A549 (cell line): ENCODE data around the gene PDHB. TPM values are rescaled to one million over a fixed set of nuclear protein-coding genes. Genes with fewer than 3 reads are reported as not detected.

Source experiments
- ATAC-seq, 2 experiments: fragments of 200-7000 bp in 1 of 2; fragments of >200 bp in 1 of 2; cut with Nextera tagmentation in 1 of 2; cut with Tn5 transposase in 1 of 2; 3 replicates each; pipeline versions ENCODE4 v1.8.0 to v1.9.1; 2018 to 2020; ENCODE audit warnings: mild to moderate bottlenecking in 1 of 2, moderate library complexity in 1 of 2
- CTCF ChIA-PET: fragments of 300-600 bp; sonication (Branson Sonifier 250); formaldehyde crosslinking; extraction: SDS; loops from one replicate; lab custom pipeline; 2021; ENCODE audit warnings: antibody characterized with exemption, inconsistent platforms; lab: Yijun Ruan, JAX
- POLR2A ChIA-PET: fragments of 350-600 bp; formaldehyde crosslinking; extraction: SDS; loops from one replicate; lab custom pipeline; 2021; ENCODE audit warnings: antibody characterized with exemption, inconsistent platforms; lab: Yijun Ruan, JAX
- DNase-seq, 2 experiments: peaks; one replicate each; pipeline versions ENCODE4 v3.0.0 to v3.0.0-alpha.2; 2011 to 2016; ENCODE audit warnings: low read depth in 1 of 2, low spot score in 1 of 2
- FAIRE-seq: peaks from 2 replicates; lab custom pipeline; 2011; peaks lifted over from hg19 to GRCh38; lab: Jason Lieb, UNC
- H3K27ac ChIP-seq, 2 experiments: fragments of >200 bp; sonication (Bioruptor Twin); formaldehyde crosslinking; 3 replicates each; pipeline ENCODE4 v1.5.1; 2016 to 2017
- H3K4me1 ChIP-seq: fragments of >200 bp; sonication (Bioruptor Twin); formaldehyde crosslinking; 3 replicates; pipeline ENCODE4 v1.6.1; 2016
- H3K4me2 ChIP-seq: fragments of >200 bp; sonication (Bioruptor Twin); formaldehyde crosslinking; 3 replicates; pipeline ENCODE4 v1.6.1; 2016
- H3K4me3 ChIP-seq: fragments of >200 bp; sonication (Bioruptor Twin); formaldehyde crosslinking; 3 replicates; pipeline ENCODE4 v1.5.1; 2016
- H3K9me3 ChIP-seq: fragments of >200 bp; sonication (Bioruptor Twin); formaldehyde crosslinking; 3 replicates; pipeline ENCODE4 v1.6.1; 2016
- BHLHE40 ChIP-seq: IDR thresholded peaks from 2 replicates; pipeline ENCODE4 v1.6.1; 2012; ENCODE audit warnings: low read depth, low read length, inconsistent platforms
- CEBPB ChIP-seq, 2 experiments: fragments of >200 bp in 1 of 2; sonication (Bioruptor Twin) in 1 of 2; formaldehyde crosslinking in 1 of 2; IDR thresholded peaks; 2 replicates each; pipeline ENCODE4 v1.6.1; 2012 to 2016
- CHD4 ChIP-seq: fragments of 200-600 bp; sonication (generic); IDR thresholded peaks from 2 replicates; pipeline ENCODE4 v1.6.1; 2016; ENCODE audit warnings: antibody characterized with exemption, mild to moderate bottlenecking, borderline replicate concordance
- EHMT2 ChIP-seq: fragments of 200-600 bp; sonication (generic); IDR thresholded peaks from 2 replicates; pipeline ENCODE4 v1.6.1; 2016; ENCODE audit warnings: antibody characterized with exemption, low read depth, mild to moderate bottlenecking, moderate library complexity
- FOSL2 ChIP-seq, 2 experiments: fragments of 450-650 bp in 1 of 2; fragments of >200 bp in 1 of 2; sonication (Bioruptor Twin) in 1 of 2; formaldehyde crosslinking; IDR thresholded peaks; 2 replicates each; pipeline versions ENCODE4 v1.5.0 to v1.6.1; 2016 to 2020; ENCODE audit warnings: mild to moderate bottlenecking in 1 of 2, moderate library complexity in 1 of 2
- FOXS1 ChIP-seq: fragments of 250-450 bp; sonication (Bioruptor Pico); IDR thresholded peaks from 2 replicates; pipeline ENCODE4 v1.5.0; 2020; ENCODE audit warnings: mild to moderate bottlenecking, moderate library complexity
- HDAC2 ChIP-seq: fragments of 200-600 bp; sonication (generic); IDR thresholded peaks from 2 replicates; pipeline ENCODE4 v1.6.1; 2016
- HEYL ChIP-seq: fragments of 250-450 bp; sonication (Bioruptor Pico); IDR thresholded peaks from 2 replicates; pipeline ENCODE4 v1.8.0; 2021; ENCODE audit warnings: mild to moderate bottlenecking, moderate library complexity
- HMGXB4 ChIP-seq: fragments of 250-450 bp; sonication (Bioruptor Pico); IDR thresholded peaks from 2 replicates; pipeline ENCODE4 v1.5.0; 2021; ENCODE audit warnings: mild to moderate bottlenecking, moderate library complexity, borderline replicate concordance
- HOXA7 ChIP-seq: fragments of 250-450 bp; sonication (Bioruptor Pico); IDR thresholded peaks from 2 replicates; pipeline ENCODE4 v1.5.0; 2020; ENCODE audit warnings: mild to moderate bottlenecking, moderate library complexity
- KDM5A ChIP-seq: fragments of 200-600 bp; sonication (generic); IDR thresholded peaks from 2 replicates; pipeline ENCODE4 v1.6.1; 2016; ENCODE audit warnings: antibody characterized with exemption, mild to moderate bottlenecking
- MAFK ChIP-seq: fragments of 450-650 bp; IDR thresholded peaks from 2 replicates; pipeline ENCODE4 v1.6.1; 2014; ENCODE audit not compliant: partially characterized antibody
- MAZ ChIP-seq: fragments of 150-350 bp; IDR thresholded peaks from 2 replicates; pipeline ENCODE4 v1.6.1; 2014; ENCODE audit warnings: antibody characterized with exemption, low read depth, low read length, borderline replicate concordance
- POLR2A ChIP-seq: IDR thresholded peaks from 2 replicates; pipeline ENCODE4 v1.6.1; 2012; ENCODE audit warnings: mild to moderate bottlenecking, low read length
- SREBF2 ChIP-seq: fragments of 450-650 bp; IDR thresholded peaks from 2 replicates; pipeline ENCODE4 v1.6.1; 2014; ENCODE audit warnings: mild to moderate bottlenecking, moderate library complexity
- TFCP2L1 ChIP-seq: fragments of 250-450 bp; sonication (Bioruptor Pico); IDR thresholded peaks from 2 replicates; pipeline ENCODE4 v1.5.0; 2021; ENCODE audit warnings: mild to moderate bottlenecking
- TP53 ChIP-seq: fragments of 250-450 bp; sonication (Bioruptor Pico); IDR thresholded peaks from 2 replicates; pipeline ENCODE4 v1.5.0; 2021; ENCODE audit warnings: mild to moderate bottlenecking, moderate library complexity
- USF2 ChIP-seq: fragments of 450-650 bp; IDR thresholded peaks from 2 replicates; pipeline ENCODE4 v1.6.1; 2014; ENCODE audit warnings: antibody characterized with exemption
- ZSCAN20 ChIP-seq: fragments of 250-450 bp; sonication (Bioruptor Pico); IDR thresholded peaks from 2 replicates; pipeline ENCODE4 v1.8.0; 2022; ENCODE audit warnings: mild to moderate bottlenecking, moderate library complexity
- WGBS: methylation state at CpG from one replicate; pipeline ENCODE4 v1.1.6; 2017; ENCODE audit errors: missing lambda C conversion rate; 5-methylcytosine and 5-hydroxymethylcytosine counted together
- polyA plus RNA-seq, 4 experiments: library from polyadenylated mRNA; depleted of rRNA in 3 of 4; stranded (reverse); fragments of >200 nt; fragmentation: RNase III in 1 of 4; extraction: RNeasy Plus Mini Kit Qiagen cat#74134 plus additional on column Dnase treatment in 1 of 4; gene quantifications; 2 replicates in 3 of 4; 3 replicates in 1 of 4; pipeline ENCODE4 v1.2.3, GENCODE V29; 2011 to 2017
- TF ChIP-seq, protein P1 (sequence below): fragments of >200 bp; sonication (Bioruptor Twin); formaldehyde crosslinking; IDR thresholded peaks from 2 replicates; pipeline ENCODE4 v1.6.1; 2016

Gene PDHB
- polyA plus RNA-seq, 2 of the 4 experiments (the other 2 are of a cell fraction): 82.0 to 113 TPM

- DNase-seq: no peak
- peak overlapping the region; percentile 79 for H3K4me2 ChIP-seq
- no peak overlapping the region for H3K4me3 ChIP-seq
- no peaks in the 10 kb centered on the region for H3K9me3 ChIP-seq
- H3K4me1 ChIP-seq: peaks cover 20% of the 10 kb centered on the region; the same call in 2 of the 3 replicates
- ChIA-PET CTCF (no interaction called here), POLR2A (no interaction called here)
- 58% methylated on average over 4 of the region's 4 CpGs for WGBS
- ATAC-seq: peak; percentile 30 to 60; a peak in 4 of 6 replicates
- FAIRE-seq: no peak
- peak overlapping the region; percentile 68 to 75; a peak in 5 of 6 replicates for H3K27ac ChIP-seq
- TF ChIP-seq HDAC2 (no peak), USF2 (no peak), CEBPB (IDR thresholded peaks at IDR 0.05) (no peak), CHD4 (no peak), POLR2A (no peak), ZSCAN20 (CRISPR knock-in tag) (no peak), FOSL2 (IDR thresholded peaks at IDR 0.05) (no peak), FOSL2 (CRISPR knock-in tag; IDR thresholded peaks at IDR 0.05) (no peak), HOXA7 (CRISPR knock-in tag) (no peak)
- TF ChIP-seq, protein P1, sequence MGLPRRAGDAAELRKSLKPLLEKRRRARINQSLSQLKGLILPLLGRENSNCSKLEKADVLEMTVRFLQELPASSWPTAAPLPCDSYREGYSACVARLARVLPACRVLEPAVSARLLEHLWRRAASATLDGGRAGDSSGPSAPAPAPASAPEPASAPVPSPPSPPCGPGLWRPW: no peak
- TF ChIP-seq, all 56 proteins: peak for 0
Measured at GRCh38 chr3:58462829-58463180, 29.2 kb upstream of the PDHB start.

- H3K4me2 ChIP-seq: no peak overlapping the region
- no peak for TF ChIP-seq TFCP2L1
- no peak for TF ChIP-seq FOSL2 (IDR thresholded peaks at IDR 0.05)
- TF ChIP-seq FOSL2 (CRISPR knock-in tag; IDR thresholded peaks at IDR 0.05): no peak
- no peak for TF ChIP-seq FOXS1 (CRISPR knock-in tag)
- no peak for TF ChIP-seq EHMT2
- no peak for TF ChIP-seq SREBF2
- TF ChIP-seq MAFK: no peak
- no peak for TF ChIP-seq BHLHE40
- no peak for TF ChIP-seq KDM5A
- no peak for TF ChIP-seq TP53 (CRISPR knock-in tag)
- TF ChIP-seq HEYL (CRISPR knock-in tag): no peak
- TF ChIP-seq MAZ: no peak
- H3K9me3 ChIP-seq: peaks cover 4% of the 10 kb centered on the region; the same call in 2 of the 3 replicates
- H3K27ac ChIP-seq: no peak overlapping the region
- DNase-seq (no peak), FAIRE-seq (no peak), ATAC-seq (no peak)
- H3K4me3 ChIP-seq: no peak overlapping the region
- peaks cover 13% of the 10 kb centered on the region; the same call in 2 of the 3 replicates for H3K4me1 ChIP-seq
- 65% methylated on average over 4 of the region's 4 CpGs for WGBS
- ChIA-PET POLR2A (no interaction called here), CTCF (interaction anchor here (0.9 kb wide), 1 partner anchor 13 kb away, joined by 3 read pairs; no protein-coding TSS in a partner anchor)
Measured at GRCh38 chr3:58459160-58459559, 25.5 kb upstream of the PDHB start.

DNA sequence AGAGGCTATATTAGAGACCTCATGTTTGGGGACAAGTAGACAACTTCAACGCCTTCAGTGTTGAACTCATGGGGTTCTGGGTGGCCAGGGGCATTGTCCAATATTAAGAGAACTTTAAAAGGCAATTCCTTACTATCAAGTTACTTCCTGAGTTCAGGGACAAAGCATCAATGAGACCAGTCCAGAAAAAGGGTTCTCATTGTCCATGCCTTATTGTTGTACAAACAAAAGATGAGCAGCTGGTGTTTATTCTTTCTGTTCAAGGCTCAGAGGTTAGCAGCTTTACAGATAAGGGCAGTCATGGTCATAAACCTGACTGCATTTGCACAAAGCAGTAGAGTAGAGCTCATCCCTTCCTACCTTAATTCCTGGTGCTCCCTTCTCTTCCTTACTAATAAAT lies 18.5 kb upstream of the PDHB start:
- DNase-seq (no peak), FAIRE-seq (no peak), ATAC-seq (no peak)
- no peak overlapping the region for H3K27ac ChIP-seq
- H3K4me3 ChIP-seq: no peak overlapping the region
- POLR2A ChIA-PET: no interaction called here
- TF ChIP-seq USF2: no peak
- no peak for TF ChIP-seq CEBPB (IDR thresholded peaks at IDR 0.05)
- no peak for TF ChIP-seq HMGXB4 (CRISPR knock-in tag)
- CTCF ChIA-PET: interaction anchor here (1.0 to 1.6 kb wide), 2 partner anchors 12 to 80 kb away, joined by 4 to 8 read pairs; no protein-coding TSS in a partner anchor
- peaks cover 11% of the 10 kb centered on the region for H3K9me3 ChIP-seq
- H3K4me2 ChIP-seq: no peak overlapping the region
- 10% methylated on average over 1 of the region's 1 CpG for WGBS
- no peaks in the 10 kb centered on the region for H3K4me1 ChIP-seq
